ENCODE measurements around the gene MAN1A1. TPM values are rescaled to one million over a fixed set of nuclear protein-coding genes. Genes with fewer than 3 reads are reported as not detected.

The MAN1A1 gene
- total and polyA plus RNA-seq, 2 of the 8 experiments (the other 6 are each of a cell fraction or from before 2014, with no cell fraction given), result 1.8 to 5.4 TPM

DNA sequence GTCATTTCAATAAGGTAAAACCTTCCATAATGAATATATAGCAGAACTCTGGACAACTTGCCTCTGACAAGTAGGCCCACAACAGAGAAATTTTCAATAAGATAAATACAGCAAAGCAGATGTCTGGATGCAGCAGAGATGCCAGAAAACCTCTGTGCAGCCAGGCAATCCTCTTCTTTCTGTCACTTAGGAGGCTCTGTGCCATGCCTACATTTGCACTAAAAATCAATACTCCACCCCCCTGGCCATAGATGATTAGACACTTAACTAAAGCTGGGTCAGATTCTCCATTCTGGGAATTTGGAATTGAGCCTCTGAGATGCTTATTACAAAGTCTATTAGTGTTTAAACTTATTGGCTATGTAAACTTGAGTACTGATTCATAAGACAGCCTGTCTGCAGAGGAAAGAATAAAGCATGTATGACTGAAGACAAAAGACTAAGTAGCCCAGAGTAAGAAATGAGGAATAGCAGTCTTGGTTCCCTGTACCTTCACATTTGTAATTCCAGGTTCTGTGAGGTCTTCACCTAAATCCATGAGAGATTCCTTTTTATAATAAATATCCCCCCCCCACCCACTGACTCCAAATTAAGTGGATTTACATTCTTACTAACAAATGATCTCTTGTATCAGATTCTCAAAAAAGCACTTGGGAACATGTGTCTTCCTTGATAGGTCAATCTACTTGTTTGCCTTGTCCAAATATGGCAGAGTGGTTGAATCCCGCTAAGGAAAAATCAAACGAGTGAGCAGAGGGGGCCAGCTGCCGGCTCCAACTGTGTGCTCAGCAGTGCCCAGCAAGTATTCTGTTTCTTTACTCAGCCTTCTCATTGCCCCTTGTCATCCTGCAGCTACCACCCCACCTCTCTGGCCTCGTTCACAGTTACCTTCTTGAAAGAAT lies 20.4 kb downstream of the MAN1A1 start:
- WGBS, 2 experiments (ENCODE audit: extremely low coverage in 1 of 2, insufficient coverage in 1 of 2, insufficient read length in 1 of 2, insufficient replicate concordance in 2 of 2, low coverage in 1 of 2, low lambda C conversion rate in 2 of 2, missing lambda C conversion rate in 1 of 2), result 91% methylated on average over 4 of the region's 4 CpGs; no CpG with 5 or more reads in 1 of the 2 experiments
- no peak overlapping the region for H3K9ac ChIP-seq (replicated peaks in 1 of 4; ENCODE audit: extremely low read depth in 1 of 4, low read depth in 3 of 4, low read length in 3 of 4)
- no peak overlapping the region for H4K5ac ChIP-seq (ENCODE audit: insufficient read length, low read depth, low read length)
- ChIA-PET CTCF (ENCODE audit: partially characterized antibody) (no interaction called here), POLR2A (ENCODE audit: partially characterized antibody) (no interaction called here)
- H2BK15ac ChIP-seq (ENCODE audit: low read length), result no peak overlapping the region
- no peaks in the 10 kb centered on the region for H4K20me1 ChIP-seq (replicated peaks in 1 of 2; ENCODE audit: control insufficient read depth in 1 of 2, insufficient read depth in 2 of 2, low read length in 2 of 2)
- no peak for FAIRE-seq
- no peak overlapping the region for H3K4me2 ChIP-seq (ENCODE audit: insufficient read depth in 1 of 2, low read depth in 2 of 2, low read length in 2 of 2)
- no peaks in the 10 kb centered on the region for H3K27me3 ChIP-seq (replicated peaks in 1 of 4; ENCODE audit: control insufficient read depth in 3 of 4, extremely low read depth in 1 of 4, insufficient read depth in 3 of 4, low read length in 3 of 4)
- no peak overlapping the region for H4K8ac ChIP-seq (ENCODE audit: extremely low read depth, insufficient read depth, low read length)
- no peak overlapping the region for H3K23ac ChIP-seq (ENCODE audit: insufficient read length)
- no peak for DNase-seq (ENCODE audit: low read depth in 1 of 2, low spot score in 2 of 2)
- no peak overlapping the region for H4K91ac ChIP-seq (replicated peaks; ENCODE audit: insufficient read length, low read length)
- no peak overlapping the region for H3K4me3 ChIP-seq (ENCODE audit: extremely low read depth in 1 of 4, insufficient read depth in 2 of 4, low read depth in 3 of 4, low read length in 4 of 4)
- no peak overlapping the region for H2AK5ac ChIP-seq (ENCODE audit: low read depth, low read length)
- no peak overlapping the region for H3K27ac ChIP-seq (ENCODE audit: low read depth, low read length)
- H2BK20ac ChIP-seq (ENCODE audit: low read length), result no peak overlapping the region
- no peaks in the 10 kb centered on the region for H3K79me2 ChIP-seq (ENCODE audit: control insufficient read depth in 1 of 2, insufficient read depth in 2 of 2, low read length in 2 of 2)
- H3K36me3 ChIP-seq (ENCODE audit: control insufficient read depth in 2 of 4, insufficient read depth in 4 of 4, low read length in 3 of 4), result no peaks in the 10 kb centered on the region
- no peak overlapping the region for H3K18ac ChIP-seq (ENCODE audit: extremely low read depth, low read length)
- no peak overlapping the region for H2BK5ac ChIP-seq (ENCODE audit: low read depth, low read length)
- H3K4ac ChIP-seq (replicated peaks; ENCODE audit: insufficient read length, low read depth, low read length), result no peak overlapping the region
- no peaks in the 10 kb centered on the region for H3K79me1 ChIP-seq (ENCODE audit: low read depth, low read length)
- H3K4me1 ChIP-seq (replicated peaks in 1 of 4; ENCODE audit: control insufficient read depth in 3 of 4, insufficient read depth in 4 of 4, low read length in 3 of 4), result no peaks in the 10 kb centered on the region; a peak in 1 of 7 replicates
- no peaks in the 10 kb centered on the region for H3K9me3 ChIP-seq (ENCODE audit: insufficient read depth in 2 of 2, low read depth in 1 of 2, low read length in 1 of 2)
- no peak overlapping the region for H2AFZ ChIP-seq (ENCODE audit: low read length)
- peaks cover 2% of the 10 kb centered on the region; the same call in 1 of the 2 replicates for H3K23me2 ChIP-seq (ENCODE audit: low read depth, low read length)
- H2BK12ac ChIP-seq (ENCODE audit: low read depth, low read length), result no peak overlapping the region
- H3K56ac ChIP-seq (replicated peaks; ENCODE audit: insufficient read length, low read depth, low read length), result no peak overlapping the region
- no peak overlapping the region for H2BK120ac ChIP-seq (replicated peaks; ENCODE audit: low read depth, low read length)
- H3K14ac ChIP-seq (ENCODE audit: insufficient read length), result no peak overlapping the region
- no peak for TF ChIP-seq TAF7 (optimal IDR thresholded peaks at IDR 0.05; ENCODE audit: borderline replicate concordance, low read depth, low read length)
- TF ChIP-seq, protein P1, sequence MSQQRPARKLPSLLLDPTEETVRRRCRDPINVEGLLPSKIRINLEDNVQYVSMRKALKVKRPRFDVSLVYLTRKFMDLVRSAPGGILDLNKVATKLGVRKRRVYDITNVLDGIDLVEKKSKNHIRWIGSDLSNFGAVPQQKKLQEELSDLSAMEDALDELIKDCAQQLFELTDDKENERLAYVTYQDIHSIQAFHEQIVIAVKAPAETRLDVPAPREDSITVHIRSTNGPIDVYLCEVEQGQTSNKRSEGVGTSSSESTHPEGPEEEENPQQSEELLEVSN (IDR thresholded peaks at IDR 0.05), result no peak
- TF ChIP-seq SP1 (IDR thresholded peaks at IDR 0.05; ENCODE audit: low read depth, low read length), result no peak
- no peak for TF ChIP-seq JUN (IDR thresholded peaks at IDR 0.05; ENCODE audit: low read depth, low read length)
- no peak for TF ChIP-seq BACH1 (IDR thresholded peaks at IDR 0.05; ENCODE audit: low read length)
- TF ChIP-seq RXRA (IDR thresholded peaks at IDR 0.05; ENCODE audit: insufficient read depth, low read depth, low read length), result no peak
- no peak for TF ChIP-seq YY1 (IDR thresholded peaks at IDR 0.05; ENCODE audit: low read depth, low read length)
- TF ChIP-seq, protein P2, sequence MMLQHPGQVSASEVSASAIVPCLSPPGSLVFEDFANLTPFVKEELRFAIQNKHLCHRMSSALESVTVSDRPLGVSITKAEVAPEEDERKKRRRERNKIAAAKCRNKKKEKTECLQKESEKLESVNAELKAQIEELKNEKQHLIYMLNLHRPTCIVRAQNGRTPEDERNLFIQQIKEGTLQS (IDR thresholded peaks at IDR 0.05; ENCODE audit: insufficient read depth, low read depth, low read length), result no peak
- TF ChIP-seq CTBP2 (IDR thresholded peaks at IDR 0.05; ENCODE audit: borderline replicate concordance, insufficient read depth, insufficient read length, low read length), result no peak
- no peak for TF ChIP-seq EGR1 (IDR thresholded peaks at IDR 0.05; ENCODE audit: borderline replicate concordance, low read depth, low read length)
- TF ChIP-seq ASH2L (IDR thresholded peaks at IDR 0.05; ENCODE audit: low read length), result no peak
